ENCODE data around the gene CHST15. TPM values are rescaled to one million over a fixed set of nuclear protein-coding genes. Genes with fewer than 3 reads are reported as not detected.

CHST15 gene
- total and polyA plus RNA-seq, 2 experiments from 2014 or later, result 0.92 to 1.9 TPM

GRCh38 chr10:124033887-124034218 is 59.5 kb downstream of the CHST15 start:
- no peaks in the 10 kb centered on the region for H3K36me3 ChIP-seq
- no peak for TF ChIP-seq CTCF (IDR thresholded peaks at IDR 0.05; ENCODE audit: low read depth, low read length)
- H3K27me3 ChIP-seq, result no peaks in the 10 kb centered on the region
- H3K9me3 ChIP-seq (ENCODE audit: low read depth), result no peaks in the 10 kb centered on the region
- no peak overlapping the region for H3K4me3 ChIP-seq
- H3K27ac ChIP-seq, result no peak overlapping the region
- DNase-seq (ENCODE audit: low read depth in 1 of 2, low spot score in 1 of 2), result peak in 1 of 2 donors; percentile 60
- no peaks in the 10 kb centered on the region for H3K4me1 ChIP-seq (ENCODE audit: low read depth)

GRCh38 chr10:124032971-124033886 is 60.2 kb downstream of the CHST15 start:
- Histone ChIP-seq H3K36me3 (no peaks in the 10 kb centered on the region), H3K9me3 (ENCODE audit: low read depth) (no peaks in the 10 kb centered on the region), H3K4me3 (no peak overlapping the region), H3K27ac (no peak overlapping the region), H3K4me1 (ENCODE audit: low read depth) (no peaks in the 10 kb centered on the region), H3K27me3 (no peaks in the 10 kb centered on the region)
- TF ChIP-seq CTCF (IDR thresholded peaks at IDR 0.05; ENCODE audit: low read depth, low read length), result no peak
- DNase-seq (ENCODE audit: low read depth in 1 of 2, low spot score in 1 of 2), result peak in 1 of 2 donors; percentile 78

- no peak for TF ChIP-seq CTCF (IDR thresholded peaks at IDR 0.05; ENCODE audit: low read depth, low read length)
- no peak for DNase-seq (ENCODE audit: low read depth in 1 of 2, low spot score in 1 of 2)
- no peak overlapping the region for H3K27ac ChIP-seq
- H3K27me3 ChIP-seq, result no peaks in the 10 kb centered on the region
- H3K4me1 ChIP-seq (ENCODE audit: low read depth), result no peaks in the 10 kb centered on the region
- H3K36me3 ChIP-seq, result no peaks in the 10 kb centered on the region
- H3K4me3 ChIP-seq, result no peak overlapping the region
- H3K9me3 ChIP-seq (ENCODE audit: low read depth), result no peaks in the 10 kb centered on the region
Measured at GRCh38 chr10:124032087-124032935, 61.1 kb downstream of the CHST15 start.

- Histone ChIP-seq H3K4me3 (no peak overlapping the region), H3K4me1 (ENCODE audit: low read depth) (no peaks in the 10 kb centered on the region), H3K36me3 (no peaks in the 10 kb centered on the region), H3K9me3 (ENCODE audit: low read depth) (no peaks in the 10 kb centered on the region), H3K27ac (no peak overlapping the region), H3K27me3 (no peaks in the 10 kb centered on the region)
- TF ChIP-seq CTCF (IDR thresholded peaks at IDR 0.05; ENCODE audit: low read depth, low read length), result no peak
- DNase-seq (ENCODE audit: low read depth in 1 of 2, low spot score in 1 of 2), result no peak
Measured at GRCh38 chr10:124030492-124031110, 62.8 kb downstream of the CHST15 start.

- Histone ChIP-seq H3K4me1 (ENCODE audit: low read depth) (no peaks in the 10 kb centered on the region), H3K4me3 (no peak overlapping the region), H3K36me3 (no peaks in the 10 kb centered on the region), H3K9me3 (ENCODE audit: low read depth) (no peaks in the 10 kb centered on the region), H3K27ac (no peak overlapping the region), H3K27me3 (no peaks in the 10 kb centered on the region)
- DNase-seq (ENCODE audit: low read depth in 1 of 2, low spot score in 1 of 2), result no peak
- no peak for TF ChIP-seq CTCF (IDR thresholded peaks at IDR 0.05; ENCODE audit: low read depth, low read length)
Measured at GRCh38 chr10:124030061-124030460, 63.3 kb downstream of the CHST15 start.
